COLO668 (cell line): Measurements from ENCODE around the gene SRF.
A peak's percentile ranks its signal among the peaks of the same experiment; 100 is the strongest.

Source experiments
- DNase-seq: peaks from one replicate; lab custom pipeline; 2025; ENCODE audit not compliant: unreplicated experiment; lab: John Stamatoyannopoulos, UW

Gene SRF

DNA sequence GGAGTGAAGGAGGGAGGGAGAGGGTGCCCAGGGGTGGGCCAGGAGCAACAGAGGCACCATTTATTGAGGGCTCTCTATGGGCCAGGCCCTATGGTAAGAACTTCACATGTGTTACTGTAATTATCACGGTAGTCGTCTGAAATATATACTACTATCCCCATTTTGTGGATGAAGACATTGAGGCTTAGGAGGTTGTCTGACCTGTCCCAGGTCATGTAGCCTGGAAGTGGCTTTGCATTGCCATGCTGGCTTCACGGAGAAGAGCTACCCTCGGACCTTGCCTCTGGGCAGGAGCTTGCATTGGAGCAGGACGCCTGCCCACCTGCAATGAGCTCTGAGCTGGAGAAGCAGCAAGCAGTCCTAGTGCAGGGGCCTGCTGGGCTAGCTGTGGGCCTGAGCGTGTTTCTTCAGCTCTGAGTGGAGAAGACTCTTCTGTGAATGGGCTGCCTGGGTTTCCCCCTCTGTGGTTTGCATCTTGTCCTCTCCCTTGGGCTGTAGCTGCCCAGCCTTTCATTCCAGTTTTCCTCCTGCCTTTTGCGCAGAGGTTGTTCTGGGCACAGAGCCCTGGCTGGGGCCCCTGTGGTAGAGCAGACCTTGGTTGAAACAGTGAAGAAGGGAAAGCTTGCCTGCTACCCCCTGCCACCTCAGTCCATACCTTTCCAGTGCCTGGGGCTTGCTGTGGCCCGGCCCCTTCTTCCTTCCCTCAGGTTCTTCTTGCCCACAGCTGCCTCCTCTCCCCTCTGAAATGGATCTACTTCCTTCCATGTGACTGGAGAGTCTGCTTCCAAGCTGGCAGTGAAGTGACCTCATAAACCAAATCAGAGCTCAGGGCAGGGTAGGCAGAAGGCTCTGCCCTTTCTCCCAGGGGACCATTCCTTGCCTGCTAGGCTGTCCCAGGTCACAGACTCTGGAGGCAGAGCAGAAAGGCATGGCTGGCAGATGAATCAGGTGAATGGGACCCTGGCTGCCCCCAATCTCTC is 24.1 kb upstream of the SRF start:
- DNase-seq, result no peak

- DNase-seq, result no peak
Observed at GRCh38 chr6:43147691-43148477, 23.2 kb upstream of the SRF start.

DNA sequence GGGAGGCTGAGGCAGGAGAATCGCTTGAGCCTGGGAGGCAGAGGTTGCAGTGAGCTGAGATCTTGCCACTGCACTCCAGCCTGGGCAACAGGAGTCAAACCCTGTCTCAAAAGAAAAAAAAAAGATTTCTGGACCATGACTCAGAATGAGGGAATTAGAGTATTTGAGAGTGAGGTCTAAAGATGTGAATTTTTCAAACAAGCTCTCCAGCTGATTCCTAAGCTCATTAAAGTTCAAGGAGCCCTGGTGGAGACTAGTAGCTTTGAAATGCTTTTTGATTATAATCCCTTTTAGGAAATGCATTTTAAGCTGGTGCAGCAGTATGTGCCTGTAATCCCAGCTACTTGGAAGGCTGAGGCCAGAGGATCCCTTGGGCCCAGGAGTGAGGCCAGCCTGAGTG is 21.8 kb upstream of the SRF start:
- DNase-seq, result no peak

GRCh38 chr6:43150051-43150751 is 20.9 kb upstream of the SRF start:
- DNase-seq, result no peak

- DNase-seq, result no peak
Observed at GRCh38 chr6:43159599-43159998, 11.5 kb upstream of the SRF start.

DNA sequence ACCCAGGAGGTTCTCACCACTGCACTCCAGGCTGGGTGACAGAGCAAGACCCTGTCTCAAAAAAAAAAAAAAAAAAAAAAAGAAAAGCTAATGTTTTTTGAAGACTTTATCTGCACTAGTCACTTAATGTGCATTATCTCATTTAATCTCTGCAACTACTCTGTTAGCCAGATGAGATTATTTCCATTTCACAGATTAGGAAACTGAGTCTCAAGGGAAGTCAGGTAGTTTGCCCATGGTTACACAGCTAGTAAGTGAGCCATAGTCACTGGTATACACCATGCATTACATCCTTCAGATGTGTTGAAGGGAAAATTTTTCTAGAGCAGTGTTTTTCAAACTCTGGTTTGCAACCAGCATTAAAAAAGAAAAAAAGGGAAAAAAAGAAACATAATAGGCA is 7.2 kb upstream of the SRF start:
- DNase-seq, result no peak

- peak; percentile 51 for DNase-seq
Observed at GRCh38 chr6:43170417-43170930, 595 bp upstream of the SRF start.

- DNase-seq, result peak; percentile 37
Observed at GRCh38 chr6:43171707-43172103, 636 bp downstream of the SRF start.

- peak; percentile 37 for DNase-seq
Observed at GRCh38 chr6:43172104-43173007, 1.3 kb downstream of the SRF start.

GRCh38 chr6:43173591-43174262 is 2.7 kb downstream of the SRF start:
- no peak for DNase-seq

GRCh38 chr6:43174263-43175112 is 3.4 kb downstream of the SRF start:
- DNase-seq, result peak; percentile 89

- DNase-seq, result no peak
Observed at GRCh38 chr6:43175676-43176422, 4.8 kb downstream of the SRF start.

GRCh38 chr6:43176423-43176786 is 5.3 kb downstream of the SRF start:
- DNase-seq, result no peak

DNA sequence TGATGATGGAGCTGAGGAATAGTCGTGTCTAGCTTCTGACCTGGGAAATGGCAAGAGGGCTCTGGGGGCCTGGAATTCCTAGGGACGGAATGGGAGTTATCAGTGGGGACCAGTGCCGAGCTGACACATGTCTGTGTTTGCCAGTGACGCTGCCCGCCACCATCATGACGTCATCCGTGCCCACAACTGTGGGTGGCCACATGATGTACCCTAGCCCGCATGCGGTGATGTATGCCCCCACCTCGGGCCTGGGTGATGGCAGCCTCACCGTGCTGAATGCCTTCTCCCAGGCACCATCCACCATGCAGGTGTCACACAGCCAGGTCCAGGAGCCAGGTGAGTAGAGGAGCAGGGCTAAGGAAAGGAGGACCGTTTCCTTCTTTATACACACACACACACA is 7.1 kb downstream of the SRF start:
- no peak for DNase-seq

DNA sequence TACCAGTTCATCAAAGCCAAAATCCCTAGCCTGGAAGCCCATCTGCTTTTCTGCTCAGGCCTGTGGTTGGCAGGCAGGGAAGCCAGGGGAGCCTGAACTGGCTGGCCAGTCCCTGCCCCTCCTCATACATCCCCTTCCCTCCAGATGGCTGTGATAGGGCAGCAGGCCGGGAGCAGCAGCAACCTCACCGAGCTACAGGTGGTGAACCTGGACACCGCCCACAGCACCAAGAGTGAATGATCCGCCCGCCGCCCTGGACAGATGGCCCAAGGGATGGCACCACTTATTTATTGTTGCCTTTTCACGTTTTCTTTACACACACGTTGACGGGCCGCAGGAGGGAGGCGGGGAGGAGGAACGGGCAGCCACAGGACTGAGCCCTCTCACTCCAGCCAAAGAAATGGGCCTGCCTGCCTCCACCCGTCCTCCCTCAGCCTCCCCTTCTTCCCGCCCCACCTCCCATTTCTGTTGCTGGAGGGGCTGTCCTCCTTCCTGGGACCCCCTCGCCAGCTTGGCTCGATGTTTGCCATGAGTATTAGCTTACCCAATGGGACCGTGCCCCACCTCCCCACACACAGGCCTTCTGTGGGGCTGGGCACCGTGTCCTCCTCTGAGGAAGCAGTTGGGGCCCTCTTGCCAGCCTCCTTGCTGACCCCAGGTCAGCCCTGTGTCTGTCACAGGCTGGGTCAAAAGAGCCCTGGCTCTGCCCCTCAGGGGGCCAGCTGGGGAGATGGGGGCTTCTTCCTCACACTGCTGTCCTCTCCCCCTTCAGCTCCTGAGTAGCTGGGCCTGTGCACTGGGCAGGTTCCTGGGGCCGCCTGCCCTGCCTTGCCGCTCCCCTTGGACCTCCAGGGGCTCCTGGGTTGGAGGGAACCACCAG is 8.1 kb downstream of the SRF start:
- no peak for DNase-seq

GRCh38 chr6:43180058-43180457 is 9.0 kb downstream of the SRF start:
- no peak for DNase-seq

DNA sequence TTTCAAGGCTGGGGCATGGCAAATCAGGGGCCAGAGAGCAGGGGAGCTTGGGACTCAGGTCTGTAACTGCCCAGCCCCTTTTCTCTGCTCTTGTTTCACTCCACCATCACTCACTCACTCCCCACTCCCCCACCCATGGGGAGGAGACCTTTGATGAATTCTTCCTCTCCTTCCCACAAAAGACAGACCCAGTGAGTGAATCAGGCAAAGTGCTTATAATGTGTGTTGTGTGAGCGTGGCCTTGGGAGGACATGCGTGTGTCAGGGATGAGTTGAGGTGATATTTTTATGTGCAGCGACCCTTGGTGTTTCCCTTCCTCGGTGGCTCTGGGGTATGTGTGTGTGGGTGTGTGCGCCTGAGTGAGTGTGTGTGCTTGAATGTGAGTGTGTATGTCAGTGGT is 9.9 kb downstream of the SRF start:
- no peak for DNase-seq
